Mesendoderm (in vitro differentiated cells): ENCODE data around the gene RNF103.

Source experiments
- DNase-seq: peaks from one replicate; pipeline ENCODE4 v3.0.0; 2013
- H2AK5ac ChIP-seq: 2 replicates; pipeline ENCODE4 v1.6.1; 2013; ENCODE audit warnings: low read length, inconsistent platforms
- H2BK120ac ChIP-seq: 2 replicates; pipeline ENCODE4 v1.6.1; 2013; ENCODE audit warnings: low read depth, mild to moderate bottlenecking, low read length, moderate library complexity, mixed read lengths
- H2BK15ac ChIP-seq: replicated peaks from 2 replicates; pipeline ENCODE4 v1.6.1; 2013; ENCODE audit warnings: low read depth, mild to moderate bottlenecking, moderate library complexity
- H2BK5ac ChIP-seq: 2 replicates; pipeline ENCODE4 v1.6.1; 2013; ENCODE audit warnings: low read length, inconsistent platforms
- H3K18ac ChIP-seq: 2 replicates; pipeline ENCODE4 v1.6.1; 2013; ENCODE audit warnings: mild to moderate bottlenecking, low read length, mixed read lengths
- H3K23ac ChIP-seq: one replicate; pipeline ENCODE4 v1.6.1; 2013; ENCODE audit warnings: low read length
- H3K27ac ChIP-seq: 2 replicates; pipeline ENCODE4 v1.5.1; 2013; ENCODE audit warnings: low read depth, mild to moderate bottlenecking, inconsistent platforms, low read length, moderate library complexity
- H3K27me3 ChIP-seq: 2 replicates; pipeline ENCODE4 v1.6.1; 2013; ENCODE audit warnings: low read length, control low read depth, mild to moderate bottlenecking, inconsistent platforms; ENCODE audit not compliant: insufficient read depth, poor library complexity
- H3K36me3 ChIP-seq: 2 replicates; pipeline ENCODE4 v1.6.1; 2013; ENCODE audit warnings: low read length, inconsistent platforms; ENCODE audit not compliant: control insufficient read depth, insufficient read depth
- H3K4ac ChIP-seq: one replicate; pipeline ENCODE4 v1.6.1; 2013; ENCODE audit warnings: low read depth, mild to moderate bottlenecking, low read length, moderate library complexity
- H3K4me1 ChIP-seq: 2 replicates; pipeline ENCODE4 v1.6.1; 2013; ENCODE audit warnings: low read depth, low read length, inconsistent platforms; ENCODE audit not compliant: control insufficient read depth
- H3K4me2 ChIP-seq: 2 replicates; pipeline ENCODE4 v1.6.1; 2013; ENCODE audit warnings: low read length
- H3K4me3 ChIP-seq: 2 replicates; pipeline ENCODE4 v1.5.1; 2013; ENCODE audit warnings: mild to moderate bottlenecking, low read length
- H3K56ac ChIP-seq: one replicate; pipeline ENCODE4 v1.6.1; 2013; ENCODE audit warnings: low read length
- H3K79me1 ChIP-seq: 2 replicates; pipeline ENCODE4 v1.6.1; 2013; ENCODE audit warnings: low read length, inconsistent platforms
- H3K79me2 ChIP-seq: 2 replicates; pipeline ENCODE4 v1.6.1; 2013; ENCODE audit warnings: mild to moderate bottlenecking, low read length; ENCODE audit not compliant: control insufficient read depth, insufficient read depth
- H3K9ac ChIP-seq: 2 replicates; pipeline ENCODE4 v1.6.1; 2013; ENCODE audit warnings: low read length, inconsistent platforms
- H4K5ac ChIP-seq: one replicate; pipeline ENCODE4 v1.6.1; 2013; ENCODE audit warnings: low read length
- H4K8ac ChIP-seq: one replicate; pipeline ENCODE4 v1.6.1; 2013; ENCODE audit warnings: low read depth, mild to moderate bottlenecking, control low read depth, low read length, moderate library complexity
- WGBS: extraction: QIAGEN DNeasy Blood & Tissue Kit; methylation state at CpG from one replicate; pipeline ENCODE4 v1.1.7; 2013; ENCODE audit warnings: low lambda C conversion rate, missing lambda C conversion rate; ENCODE audit not compliant: insufficient coverage; ENCODE audit errors: extremely low coverage; 5-methylcytosine and 5-hydroxymethylcytosine counted together

RNF103 gene

DNA sequence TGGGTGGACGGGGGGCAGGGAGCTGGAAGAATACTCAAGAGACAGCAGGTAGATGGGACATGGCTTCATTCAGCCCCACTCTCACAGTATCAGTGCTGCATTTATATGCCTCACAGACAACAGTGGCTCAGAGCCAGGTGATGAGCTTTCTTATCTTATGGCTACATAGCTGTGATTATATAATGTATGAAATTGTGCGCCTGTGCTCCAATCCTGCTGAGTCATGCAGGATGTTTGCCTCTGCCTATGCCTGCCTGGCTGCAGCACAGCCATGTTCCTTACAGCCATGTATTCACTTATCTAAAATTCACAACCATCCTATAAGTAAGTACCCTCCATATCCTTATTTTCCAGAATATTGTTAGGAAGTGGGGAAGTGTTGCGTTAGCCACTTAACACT is 37.7 kb upstream of the RNF103 start:
- no CpG with 5 or more reads among the region's 3 CpGs for WGBS
- Histone ChIP-seq H3K4me1 (no peaks in the 10 kb centered on the region), H3K56ac (no peak overlapping the region), H3K79me1 (no peaks in the 10 kb centered on the region), H3K23ac (no peak overlapping the region), H3K79me2 (no peaks in the 10 kb centered on the region), H2AK5ac (no peak overlapping the region), H3K36me3 (no peaks in the 10 kb centered on the region), H3K9ac (no peak overlapping the region), H2BK5ac (no peak overlapping the region), H3K4me2 (no peak overlapping the region), H4K8ac (no peak overlapping the region), H4K5ac (no peak overlapping the region), H2BK15ac (no peak overlapping the region), H2BK120ac (no peak overlapping the region), H3K27ac (no peak overlapping the region), H3K4me3 (no peak overlapping the region), H3K4ac (no peak overlapping the region), H3K27me3 (no peaks in the 10 kb centered on the region), H3K18ac (no peak overlapping the region)
- peak; percentile 44 for DNase-seq

DNA sequence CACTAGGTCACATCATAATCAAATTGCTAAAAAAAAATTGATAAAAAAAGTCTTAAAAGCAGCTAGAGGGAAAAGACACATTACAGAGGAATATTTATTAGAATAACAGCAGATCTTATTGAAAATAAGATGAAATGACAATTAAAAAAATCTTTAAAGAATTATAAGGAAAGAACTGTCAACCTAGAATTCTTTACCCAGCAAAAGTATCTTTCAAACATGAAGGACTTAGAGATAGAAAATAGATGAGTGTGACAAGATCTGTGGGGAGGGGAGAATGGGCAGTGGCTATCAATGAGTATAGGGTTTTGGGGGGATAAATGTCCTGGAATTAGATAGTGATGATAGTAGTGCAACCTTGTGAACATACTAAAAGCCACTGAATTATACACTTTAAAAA is 26.5 kb upstream of the RNF103 start:
- Histone ChIP-seq H3K27me3 (peaks cover 3% of the 10 kb centered on the region), H3K4me3 (no peak overlapping the region), H3K56ac (no peak overlapping the region), H3K27ac (no peak overlapping the region), H3K4me1 (no peaks in the 10 kb centered on the region), H3K79me1 (no peaks in the 10 kb centered on the region), H2BK120ac (no peak overlapping the region), H3K36me3 (no peaks in the 10 kb centered on the region), H3K4ac (no peak overlapping the region), H2BK15ac (no peak overlapping the region), H2BK5ac (no peak overlapping the region), H3K23ac (no peak overlapping the region), H3K18ac (no peak overlapping the region), H2AK5ac (no peak overlapping the region), H3K79me2 (no peaks in the 10 kb centered on the region), H4K5ac (no peak overlapping the region), H3K4me2 (no peak overlapping the region), H3K9ac (no peak overlapping the region), H4K8ac (no peak overlapping the region)
- DNase-seq = no peak

DNA sequence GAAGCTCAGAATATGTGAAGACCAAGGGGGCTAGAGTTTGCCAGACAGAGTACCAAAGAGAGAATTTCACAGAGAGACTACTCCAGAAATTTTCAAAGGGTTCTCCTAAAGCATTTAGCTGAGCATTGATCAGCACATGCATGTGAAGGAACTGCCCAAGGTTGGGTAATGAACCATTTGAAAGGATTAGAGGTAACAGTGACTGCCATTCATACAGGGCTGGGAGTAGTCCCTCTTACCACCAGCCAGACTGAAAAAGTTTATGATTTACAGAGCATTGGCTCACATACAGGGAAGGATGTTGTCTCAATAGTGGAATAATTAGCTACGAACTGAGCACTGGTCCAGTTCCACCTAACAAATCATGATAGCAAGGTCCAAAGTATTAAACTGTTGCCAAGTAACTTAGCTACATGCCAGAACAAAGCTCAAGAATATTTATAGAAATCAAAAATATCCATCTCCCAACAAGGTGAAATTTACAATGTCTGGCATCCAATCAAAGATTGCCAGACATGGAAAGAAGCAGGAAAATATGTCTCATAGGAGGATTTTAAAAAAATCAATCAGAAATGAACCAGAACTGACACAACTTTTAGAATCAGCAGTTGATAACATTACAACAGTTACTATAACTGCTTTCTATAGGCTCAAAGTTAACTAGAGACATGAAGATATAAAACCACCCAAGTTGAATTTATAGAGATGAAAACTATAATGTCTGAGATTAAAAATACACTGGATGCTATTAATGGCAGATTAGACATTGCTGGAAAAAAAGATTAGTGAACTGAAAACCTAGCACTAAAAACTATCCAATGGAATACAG is 25.7 kb upstream of the RNF103 start:
- peaks cover 3% of the 10 kb centered on the region for H3K27me3 ChIP-seq
- H2BK5ac ChIP-seq = no peak overlapping the region
- H3K56ac ChIP-seq = no peak overlapping the region
- no peak overlapping the region for H3K9ac ChIP-seq
- no peak overlapping the region for H2AK5ac ChIP-seq
- no peaks in the 10 kb centered on the region for H3K79me1 ChIP-seq
- no peak overlapping the region for H2BK120ac ChIP-seq
- H4K5ac ChIP-seq = no peak overlapping the region
- H4K8ac ChIP-seq = no peak overlapping the region
- DNase-seq = no peak
- H2BK15ac ChIP-seq = no peak overlapping the region
- H3K18ac ChIP-seq = no peak overlapping the region
- WGBS = no CpG with 5 or more reads among the region's 1 CpG
- H3K79me2 ChIP-seq = no peaks in the 10 kb centered on the region
- H3K4me3 ChIP-seq = no peak overlapping the region
- no peak overlapping the region for H3K23ac ChIP-seq
- H3K4me1 ChIP-seq = no peaks in the 10 kb centered on the region
- no peaks in the 10 kb centered on the region for H3K36me3 ChIP-seq
- H3K4ac ChIP-seq = no peak overlapping the region
- H3K27ac ChIP-seq = no peak overlapping the region
- H3K4me2 ChIP-seq = no peak overlapping the region

DNA sequence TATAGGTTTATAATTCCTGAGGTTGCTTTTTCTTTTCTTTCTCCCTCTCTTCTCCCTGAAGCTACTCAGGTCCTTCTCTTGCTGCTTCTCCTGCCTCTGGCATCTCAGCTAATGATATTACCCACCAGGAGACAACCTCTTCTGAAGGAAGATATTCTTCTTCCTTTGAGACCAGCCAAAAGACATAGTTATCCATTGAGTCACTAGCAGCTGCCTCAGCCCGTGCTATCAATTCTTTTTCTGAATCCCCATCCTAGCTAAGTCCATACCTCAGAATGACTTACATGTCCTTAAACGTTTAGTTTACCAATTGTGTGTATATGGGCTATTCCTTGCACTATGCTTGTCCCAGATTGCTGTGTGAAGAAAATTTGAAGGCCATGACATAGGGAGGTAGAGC is 25.0 kb upstream of the RNF103 start:
- H3K4me1 ChIP-seq = no peaks in the 10 kb centered on the region
- no peaks in the 10 kb centered on the region for H3K36me3 ChIP-seq
- no peak overlapping the region for H4K5ac ChIP-seq
- H3K56ac ChIP-seq = no peak overlapping the region
- no peak overlapping the region for H3K23ac ChIP-seq
- H4K8ac ChIP-seq = no peak overlapping the region
- no peak overlapping the region for H3K18ac ChIP-seq
- no peak overlapping the region for H3K4me2 ChIP-seq
- no peak overlapping the region for H2BK5ac ChIP-seq
- H3K4ac ChIP-seq = no peak overlapping the region
- no peak overlapping the region for H3K4me3 ChIP-seq
- H2AK5ac ChIP-seq = no peak overlapping the region
- H3K9ac ChIP-seq = no peak overlapping the region
- H3K79me1 ChIP-seq = no peaks in the 10 kb centered on the region
- H2BK120ac ChIP-seq = no peak overlapping the region
- H3K27me3 ChIP-seq = peaks cover 3% of the 10 kb centered on the region
- H3K79me2 ChIP-seq = no peaks in the 10 kb centered on the region
- no peak overlapping the region for H2BK15ac ChIP-seq
- no peak for DNase-seq
- no CpG with 5 or more reads among the region's 2 CpGs for WGBS
- H3K27ac ChIP-seq = no peak overlapping the region

DNA sequence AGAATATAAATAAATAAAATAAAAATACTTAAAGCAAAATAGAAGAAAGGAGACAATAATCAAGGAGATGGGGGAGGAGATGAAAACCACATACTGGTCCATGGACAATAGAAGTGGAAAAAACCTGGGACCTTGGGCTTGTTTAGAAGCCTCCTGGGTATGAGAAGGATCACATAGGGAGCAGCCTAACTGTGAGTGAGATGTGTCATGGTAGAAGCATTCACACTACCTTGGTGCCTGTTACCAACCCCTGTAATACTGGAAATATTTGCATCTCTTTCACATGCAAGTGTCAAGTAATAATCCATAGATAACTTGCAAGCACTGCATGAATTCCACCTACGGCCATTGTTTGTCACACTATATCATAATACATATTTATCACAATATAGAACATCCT is 23.2 kb upstream of the RNF103 start:
- no peak overlapping the region for H2AK5ac ChIP-seq
- H3K79me1 ChIP-seq = no peaks in the 10 kb centered on the region
- no peak overlapping the region for H2BK5ac ChIP-seq
- no peak overlapping the region for H3K56ac ChIP-seq
- no peak overlapping the region for H2BK120ac ChIP-seq
- no peak overlapping the region for H4K8ac ChIP-seq
- peak; percentile 28 for DNase-seq
- peaks cover 3% of the 10 kb centered on the region for H3K27me3 ChIP-seq
- H3K4me2 ChIP-seq = no peak overlapping the region
- H3K4me3 ChIP-seq = no peak overlapping the region
- H3K4me1 ChIP-seq = no peaks in the 10 kb centered on the region
- H2BK15ac ChIP-seq = no peak overlapping the region
- no peak overlapping the region for H3K4ac ChIP-seq
- H3K9ac ChIP-seq = no peak overlapping the region
- no peaks in the 10 kb centered on the region for H3K36me3 ChIP-seq
- H3K18ac ChIP-seq = no peak overlapping the region
- H4K5ac ChIP-seq = no peak overlapping the region
- H3K79me2 ChIP-seq = no peaks in the 10 kb centered on the region
- no CpG with 5 or more reads among the region's 1 CpG for WGBS
- H3K23ac ChIP-seq = no peak overlapping the region
- no peak overlapping the region for H3K27ac ChIP-seq

DNA sequence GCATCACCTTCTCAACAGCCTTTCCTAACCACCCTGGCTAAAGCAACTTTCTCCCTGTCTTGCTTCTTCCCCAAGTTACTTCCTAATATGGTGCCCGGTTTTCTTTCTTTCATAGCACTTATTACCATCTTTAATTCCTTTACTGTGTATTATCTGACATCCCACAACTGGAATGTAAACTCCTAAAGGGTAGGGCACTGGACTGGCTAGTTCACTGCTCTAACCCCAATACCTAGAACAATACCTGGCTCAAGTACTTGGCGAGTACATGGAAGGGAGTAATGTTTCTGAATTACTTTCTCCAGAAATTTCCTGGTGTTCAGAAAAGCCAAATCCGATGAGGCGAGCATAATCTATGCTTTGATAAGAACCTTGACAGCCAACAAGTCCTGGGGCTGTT is 22.7 kb upstream of the RNF103 start:
- no peak overlapping the region for H3K18ac ChIP-seq
- DNase-seq = no peak
- H2BK15ac ChIP-seq = no peak overlapping the region
- no peak overlapping the region for H4K5ac ChIP-seq
- no peak overlapping the region for H3K4me2 ChIP-seq
- H2BK5ac ChIP-seq = no peak overlapping the region
- no peak overlapping the region for H3K56ac ChIP-seq
- no peak overlapping the region for H3K9ac ChIP-seq
- no peak overlapping the region for H4K8ac ChIP-seq
- H3K36me3 ChIP-seq = no peaks in the 10 kb centered on the region
- no CpG with 5 or more reads among the region's 4 CpGs for WGBS
- no peaks in the 10 kb centered on the region for H3K79me1 ChIP-seq
- H3K4me1 ChIP-seq = no peaks in the 10 kb centered on the region
- no peak overlapping the region for H3K23ac ChIP-seq
- no peak overlapping the region for H3K27ac ChIP-seq
- no peak overlapping the region for H2AK5ac ChIP-seq
- H3K79me2 ChIP-seq = no peaks in the 10 kb centered on the region
- H2BK120ac ChIP-seq = no peak overlapping the region
- H3K4ac ChIP-seq = no peak overlapping the region
- H3K27me3 ChIP-seq = peaks cover 3% of the 10 kb centered on the region
- H3K4me3 ChIP-seq = no peak overlapping the region
